H9 (cell line): Measurements from ENCODE around the gene SFMBT2. TPM values are rescaled to one million over a fixed set of nuclear protein-coding genes. Genes with fewer than 3 reads are reported as not detected.

Experiments used
- DNase-seq: peaks from one replicate; pipeline ENCODE4 v3.0.0-alpha.2; 2017
- H2AFZ ChIP-seq: one replicate; pipeline ENCODE4 v1.6.1; 2013; ENCODE audit warnings: mild to moderate bottlenecking, low read length, control low read depth, moderate library complexity
- H2AK5ac ChIP-seq: 2 replicates; pipeline ENCODE4 v1.6.1; 2013; ENCODE audit warnings: low read length, control low read depth, mixed read lengths; ENCODE audit not compliant: insufficient read length
- H2BK120ac ChIP-seq: one replicate; pipeline ENCODE4 v1.6.1; 2013; ENCODE audit warnings: low read depth, mild to moderate bottlenecking, low read length, control low read depth, inconsistent platforms; ENCODE audit not compliant: poor library complexity, severe bottlenecking
- H2BK12ac ChIP-seq: 2 replicates; pipeline ENCODE4 v1.6.1; 2013; ENCODE audit warnings: low read length, control low read depth, mixed read lengths, low read depth; ENCODE audit not compliant: insufficient read length
- H2BK15ac ChIP-seq: 2 replicates; pipeline ENCODE4 v1.6.1; 2013; ENCODE audit warnings: low read depth, low read length, control low read depth
- H2BK20ac ChIP-seq: one replicate; pipeline ENCODE4 v1.6.1; 2013; ENCODE audit warnings: low read depth, mild to moderate bottlenecking, low read length, control low read depth, inconsistent platforms; ENCODE audit not compliant: poor library complexity, severe bottlenecking
- H2BK5ac ChIP-seq: 2 replicates; pipeline ENCODE4 v1.6.1; 2013; ENCODE audit warnings: low read length, control low read depth, mixed read lengths; ENCODE audit not compliant: insufficient read length
- H3K14ac ChIP-seq: 2 replicates; pipeline ENCODE4 v1.6.1; 2013; ENCODE audit warnings: low read length, control low read depth; ENCODE audit not compliant: insufficient read depth
- H3K18ac ChIP-seq: 2 replicates; pipeline ENCODE4 v1.6.1; 2013; ENCODE audit warnings: low read depth, mild to moderate bottlenecking, mixed read lengths, low read length, control low read depth; ENCODE audit not compliant: insufficient read length
- H3K23ac ChIP-seq: 2 replicates; pipeline ENCODE4 v1.6.1; 2013; ENCODE audit warnings: low read length, control low read depth, mixed read lengths, low read depth; ENCODE audit not compliant: insufficient read length
- H3K23me2 ChIP-seq: 2 replicates; pipeline ENCODE4 v1.6.1; 2013; ENCODE audit warnings: low read depth, mild to moderate bottlenecking, mixed read lengths, low read length, control low read depth; ENCODE audit not compliant: insufficient read length, poor library complexity, severe bottlenecking
- H3K27ac ChIP-seq: 2 replicates; pipeline ENCODE4 v1.5.1; 2013; ENCODE audit warnings: low read length, control low read depth, mixed read lengths, low read depth; ENCODE audit not compliant: insufficient read length
- H3K27me3 ChIP-seq: 2 replicates; pipeline ENCODE4 v1.6.1; 2013; ENCODE audit warnings: low read length, control low read depth, inconsistent platforms; ENCODE audit not compliant: insufficient read depth
- H3K4ac ChIP-seq: 2 replicates; pipeline ENCODE4 v1.6.1; 2013; ENCODE audit warnings: low read depth, mild to moderate bottlenecking, control low read depth, inconsistent platforms, low read length, moderate library complexity
- H3K4me1 ChIP-seq: 2 replicates; pipeline ENCODE4 v1.6.1; 2013; ENCODE audit warnings: low read length, control low read depth, inconsistent platforms; ENCODE audit not compliant: insufficient read depth
- H3K4me2 ChIP-seq: 2 replicates; pipeline ENCODE4 v1.6.1; 2013; ENCODE audit warnings: low read length, control low read depth, mixed read lengths; ENCODE audit not compliant: insufficient read length, insufficient read depth
- H3K56ac ChIP-seq: 2 replicates; pipeline ENCODE4 v1.6.1; 2013; ENCODE audit warnings: low read depth, mild to moderate bottlenecking, mixed read lengths, low read length, control low read depth; ENCODE audit not compliant: insufficient read length
- H3K79me1 ChIP-seq: 2 replicates; pipeline ENCODE4 v1.6.1; 2013; ENCODE audit warnings: low read depth, mild to moderate bottlenecking, moderate library complexity, low read length, control low read depth, inconsistent platforms; ENCODE audit not compliant: insufficient read depth, poor library complexity, severe bottlenecking
- H3K79me2 ChIP-seq: 2 replicates; pipeline ENCODE4 v1.6.1; 2013; ENCODE audit warnings: low read length, control low read depth, inconsistent platforms; ENCODE audit not compliant: insufficient read depth
- H3K9ac ChIP-seq: 2 replicates; pipeline ENCODE4 v1.6.1; 2013; ENCODE audit warnings: low read length, control low read depth, mixed read lengths; ENCODE audit not compliant: insufficient read length; ENCODE audit errors: extremely low read depth
- H3K9me3 ChIP-seq: one replicate; pipeline ENCODE4 v1.6.1; 2013; ENCODE audit warnings: low read depth, low read length, inconsistent platforms; ENCODE audit not compliant: control insufficient read depth
- H3T11ph ChIP-seq: one replicate; pipeline ENCODE4 v1.6.1; 2013; ENCODE audit warnings: mild to moderate bottlenecking, low read length, control low read depth, inconsistent platforms
- H4K20me1 ChIP-seq: one replicate; pipeline ENCODE4 v1.6.1; 2013; ENCODE audit not compliant: control insufficient read depth, insufficient read length, insufficient read depth
- H4K5ac ChIP-seq: 2 replicates; pipeline ENCODE4 v1.6.1; 2013; ENCODE audit warnings: low read depth, mild to moderate bottlenecking, mixed read lengths, low read length, control low read depth; ENCODE audit not compliant: insufficient read length
- H4K8ac ChIP-seq: replicated peaks from 2 replicates; pipeline ENCODE4 v1.6.1; 2013; ENCODE audit warnings: low read length, control low read depth, mixed read lengths, low read depth; ENCODE audit not compliant: insufficient read length
- H4K91ac ChIP-seq: 2 replicates; pipeline ENCODE4 v1.6.1; 2013; ENCODE audit warnings: low read depth, mild to moderate bottlenecking, moderate library complexity, mixed read lengths, low read length, control low read depth; ENCODE audit not compliant: insufficient read length
- H3K27ac Mint-ChIP-seq, 3 experiments: 2 replicates in 2 of 3; 3 replicates in 1 of 3; pipeline ENCODE4 v1.8.0; 2020 to 2021; ENCODE audit warnings: mixed read lengths in 3 of 3, mild to moderate bottlenecking in 1 of 3, moderate library complexity in 1 of 3
- H3K27me3 Mint-ChIP-seq: 2 replicates; pipeline ENCODE4 v1.8.0; 2021; ENCODE audit warnings: low read depth, mild to moderate bottlenecking, moderate library complexity, mixed read lengths
- H3K36me3 Mint-ChIP-seq, 3 experiments: 2 replicates in 2 of 3; 3 replicates in 1 of 3; pipeline ENCODE4 v1.8.0; 2020 to 2021; ENCODE audit warnings: low read depth in 3 of 3, mixed read lengths in 3 of 3; ENCODE audit not compliant: insufficient read depth in 1 of 3
- H3K4me1 Mint-ChIP-seq, 2 experiments: 2 replicates each; pipeline ENCODE4 v1.8.0; 2020; ENCODE audit warnings: mixed read lengths in 2 of 2
- H3K4me3 Mint-ChIP-seq, 2 experiments: 2 replicates in 1 of 2; 3 replicates in 1 of 2; pipeline ENCODE4 v1.8.0; 2020 to 2021; ENCODE audit warnings: mild to moderate bottlenecking in 2 of 2, mixed read lengths in 2 of 2, moderate library complexity in 1 of 2
- H3K9me3 Mint-ChIP-seq, 2 experiments: 2 replicates in 1 of 2; 3 replicates in 1 of 2; pipeline ENCODE4 v1.8.0; 2020; ENCODE audit warnings: mild to moderate bottlenecking in 2 of 2, mixed read lengths in 2 of 2, moderate library complexity in 1 of 2
- WGBS: extraction: QIAGEN DNeasy Blood & Tissue Kit; methylation state at CpG from one replicate; pipeline ENCODE4 v1.1.7; 2013; ENCODE audit warnings: missing lambda C conversion rate, low lambda C conversion rate, mixed read lengths; ENCODE audit not compliant: insufficient read length; ENCODE audit errors: extremely low coverage; 5-methylcytosine and 5-hydroxymethylcytosine counted together
- total RNA-seq: library from RNA; stranded (reverse); gene quantifications from 2 replicates; pipeline ENCODE4 v1.2.1, GENCODE V29; 2021
- TF ChIP-seq, protein P1 (sequence below): fragments of 200-600 bp; sonication (generic); conservative IDR thresholded peaks from 3 replicates; pipeline ENCODE4 v1.8.0; 2021; ENCODE audit warnings: antibody characterized with exemption, mild to moderate bottlenecking

SFMBT2 gene
- total RNA-seq, 1 experiment from 2014 or later = 5.3 TPM

DNA sequence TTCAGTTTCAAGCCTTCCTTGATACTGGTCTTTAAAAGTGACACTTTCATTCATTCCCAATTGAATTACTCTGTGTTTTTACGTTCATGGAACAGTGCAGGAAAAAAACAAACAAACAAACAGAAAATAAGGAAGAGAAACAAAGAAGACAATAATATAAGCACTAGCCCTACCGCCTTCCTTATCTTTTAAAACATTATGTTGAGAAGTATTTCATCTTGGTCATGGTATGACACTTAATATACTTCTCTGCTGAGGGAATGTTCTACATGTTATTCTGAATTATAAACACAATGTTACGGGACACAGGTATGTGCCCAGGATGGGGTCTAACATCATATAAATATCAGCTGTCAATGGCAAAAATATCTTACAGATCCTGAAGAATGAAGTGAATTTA is 176.7 kb downstream of the SFMBT2 start:
- Mint-ChIP-seq H3K36me3 (peaks cover 0 to 3% (median 2%) of the 10 kb centered on the region in 3 experiments; a peak in 2 of 7 replicates), H3K4me3 (no peak overlapping the region), H3K27ac (no peak overlapping the region), H3K4me1 (peaks cover 0 to 3% of the 10 kb centered on the region in 2 experiments; a peak in 2 of 4 replicates), H3K9me3 (no peaks in the 10 kb centered on the region; a peak in 2 of 5 replicates), H3K27me3 (no peaks in the 10 kb centered on the region)
- TF ChIP-seq, protein P1, sequence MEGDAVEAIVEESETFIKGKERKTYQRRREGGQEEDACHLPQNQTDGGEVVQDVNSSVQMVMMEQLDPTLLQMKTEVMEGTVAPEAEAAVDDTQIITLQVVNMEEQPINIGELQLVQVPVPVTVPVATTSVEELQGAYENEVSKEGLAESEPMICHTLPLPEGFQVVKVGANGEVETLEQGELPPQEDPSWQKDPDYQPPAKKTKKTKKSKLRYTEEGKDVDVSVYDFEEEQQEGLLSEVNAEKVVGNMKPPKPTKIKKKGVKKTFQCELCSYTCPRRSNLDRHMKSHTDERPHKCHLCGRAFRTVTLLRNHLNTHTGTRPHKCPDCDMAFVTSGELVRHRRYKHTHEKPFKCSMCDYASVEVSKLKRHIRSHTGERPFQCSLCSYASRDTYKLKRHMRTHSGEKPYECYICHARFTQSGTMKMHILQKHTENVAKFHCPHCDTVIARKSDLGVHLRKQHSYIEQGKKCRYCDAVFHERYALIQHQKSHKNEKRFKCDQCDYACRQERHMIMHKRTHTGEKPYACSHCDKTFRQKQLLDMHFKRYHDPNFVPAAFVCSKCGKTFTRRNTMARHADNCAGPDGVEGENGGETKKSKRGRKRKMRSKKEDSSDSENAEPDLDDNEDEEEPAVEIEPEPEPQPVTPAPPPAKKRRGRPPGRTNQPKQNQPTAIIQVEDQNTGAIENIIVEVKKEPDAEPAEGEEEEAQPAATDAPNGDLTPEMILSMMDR = no peak
- H2BK12ac ChIP-seq = no peak overlapping the region
- no peak overlapping the region for H3T11ph ChIP-seq
- no peak overlapping the region for H3K4me2 ChIP-seq
- H2BK5ac ChIP-seq = no peak overlapping the region
- H3K79me1 ChIP-seq = no peaks in the 10 kb centered on the region
- H2AFZ ChIP-seq = no peak overlapping the region
- no peak overlapping the region for H3K4ac ChIP-seq
- no peaks in the 10 kb centered on the region for H4K20me1 ChIP-seq
- no peaks in the 10 kb centered on the region for H3K27me3 ChIP-seq
- no peak overlapping the region for H2BK15ac ChIP-seq
- no peaks in the 10 kb centered on the region for H3K4me1 ChIP-seq
- no peak overlapping the region for H2AK5ac ChIP-seq
- no peaks in the 10 kb centered on the region for H3K79me2 ChIP-seq
- H3K23ac ChIP-seq = no peak overlapping the region
- H3K18ac ChIP-seq = no peak overlapping the region
- no peak overlapping the region for H3K9ac ChIP-seq
- no peak overlapping the region for H2BK20ac ChIP-seq
- H4K5ac ChIP-seq = no peak overlapping the region
- no peak overlapping the region for H4K8ac ChIP-seq
- no peak overlapping the region for H3K56ac ChIP-seq
- H2BK120ac ChIP-seq = no peak overlapping the region
- H3K27ac ChIP-seq = no peak overlapping the region
- H3K14ac ChIP-seq = no peak overlapping the region
- no CpG with 5 or more reads among the region's 3 CpGs for WGBS
- no peaks in the 10 kb centered on the region for H3K23me2 ChIP-seq
- no peak overlapping the region for H4K91ac ChIP-seq
- no peak for DNase-seq
- H3K9me3 ChIP-seq = no peaks in the 10 kb centered on the region
